IPS DF 4.7 (cell line): ENCODE data around the gene RSPH1.

Experiments
- DNase-seq: peaks from one replicate; pipeline ENCODE4 v3.0.0-alpha.2; 2013; ENCODE audit warnings: low spot score; ENCODE audit errors: extremely low read depth

RSPH1 gene

GRCh38 chr21:42467140-42467983 is 28.7 kb downstream of the RSPH1 start:
- no peak for DNase-seq

GRCh38 chr21:42466700-42467099 is 29.3 kb downstream of the RSPH1 start:
- DNase-seq = no peak

- DNase-seq = no peak
Measured at GRCh38 chr21:42465803-42466127, 30.3 kb downstream of the RSPH1 start.

GRCh38 chr21:42465008-42465802 is 30.8 kb downstream of the RSPH1 start:
- no peak for DNase-seq

- no peak for DNase-seq
Measured at GRCh38 chr21:42463861-42464515, 32.0 kb downstream of the RSPH1 start.

GRCh38 chr21:42461881-42462877 is 33.8 kb downstream of the RSPH1 start:
- DNase-seq = no peak

- DNase-seq = no peak
Measured at GRCh38 chr21:42461185-42461520, 34.9 kb downstream of the RSPH1 start.

GRCh38 chr21:42460391-42461184 is 35.4 kb downstream of the RSPH1 start:
- DNase-seq = no peak

GRCh38 chr21:42459546-42460215 is 36.3 kb downstream of the RSPH1 start:
- DNase-seq = no peak

- no peak for DNase-seq
Measured at GRCh38 chr21:42459082-42459460, 37.0 kb downstream of the RSPH1 start.

GRCh38 chr21:42456457-42456856 is 39.6 kb downstream of the RSPH1 start:
- DNase-seq = no peak

GRCh38 chr21:42455754-42456440 is 40.1 kb downstream of the RSPH1 start:
- no peak for DNase-seq

- no peak for DNase-seq
Measured at GRCh38 chr21:42455196-42455595, 40.8 kb downstream of the RSPH1 start.

- DNase-seq = no peak
Measured at GRCh38 chr21:42454786-42455185, 41.2 kb downstream of the RSPH1 start.

- DNase-seq = no peak
Measured at GRCh38 chr21:42453986-42454570, 41.9 kb downstream of the RSPH1 start.

- no peak for DNase-seq
Measured at GRCh38 chr21:42453224-42453985, 42.6 kb downstream of the RSPH1 start.

- DNase-seq = no peak
Measured at GRCh38 chr21:42452401-42453223, 43.4 kb downstream of the RSPH1 start.
